SK-N-SH (cell line): ENCODE data around the gene FOXI1.

ENCODE experiments used
- CHD2 ChIP-seq: fragments of 150-350 bp; IDR thresholded peaks from 2 replicates; pipeline ENCODE4 v1.6.1; 2018; ENCODE audit warnings: low read length; ENCODE audit not compliant: partially characterized antibody
- EP300 ChIP-seq, 2 experiments: IDR thresholded peaks; 2 replicates each; pipeline versions ENCODE4 v1.4.0 to v1.6.1; 2012; ENCODE audit warnings: borderline replicate concordance in 1 of 2, low read depth in 1 of 2, low read length in 1 of 2
- FOXJ3 ChIP-seq: sonication (generic); formaldehyde crosslinking; IDR thresholded peaks from 2 replicates; pipeline ENCODE4 v1.5.1; 2020; ENCODE audit warnings: mild to moderate bottlenecking, missing genetic modification reagents
- NFIC ChIP-seq: IDR thresholded peaks from 2 replicates; pipeline ENCODE4 v1.4.0; 2012; ENCODE audit warnings: borderline replicate concordance
- NRF1 ChIP-seq: IDR thresholded peaks from 2 replicates; pipeline ENCODE4 v1.6.1; 2012; ENCODE audit warnings: low read depth, mild to moderate bottlenecking, low read length
- POLR2AphosphoS5 ChIP-seq: IDR thresholded peaks from 2 replicates; pipeline ENCODE4 v1.6.1; 2012; ENCODE audit warnings: low read depth, low read length
- SMC3 ChIP-seq: IDR thresholded peaks from 2 replicates; pipeline ENCODE4 v1.6.1; 2012; ENCODE audit warnings: low read depth, low read length, improper control_type of control experiment
- TF ChIP-seq, protein P1 (sequence below): IDR thresholded peaks from 2 replicates; pipeline ENCODE4 v1.4.0; 2012; ENCODE audit warnings: low read depth
- TF ChIP-seq, protein P2 (sequence below): fragments of 200-600 bp; sonication (generic); IDR thresholded peaks from 2 replicates; pipeline ENCODE4 v1.6.1; 2017; ENCODE audit warnings: antibody characterized with exemption, mild to moderate bottlenecking, moderate library complexity
- TF ChIP-seq, protein P3 (sequence below): fragments of 150-350 bp; IDR thresholded peaks from 2 replicates; pipeline ENCODE4 v1.6.1; 2016; ENCODE audit warnings: mild to moderate bottlenecking, low read depth, low read length
- TF ChIP-seq, protein P4 (sequence below): IDR thresholded peaks from 2 replicates; pipeline ENCODE4 v1.4.0; 2012; ENCODE audit warnings: low read depth, borderline replicate concordance
- TF ChIP-seq, protein P5 (sequence below): IDR thresholded peaks from 2 replicates; pipeline ENCODE4 v1.6.1; 2012; ENCODE audit warnings: mild to moderate bottlenecking, low read depth, low read length, moderate library complexity

DNA sequence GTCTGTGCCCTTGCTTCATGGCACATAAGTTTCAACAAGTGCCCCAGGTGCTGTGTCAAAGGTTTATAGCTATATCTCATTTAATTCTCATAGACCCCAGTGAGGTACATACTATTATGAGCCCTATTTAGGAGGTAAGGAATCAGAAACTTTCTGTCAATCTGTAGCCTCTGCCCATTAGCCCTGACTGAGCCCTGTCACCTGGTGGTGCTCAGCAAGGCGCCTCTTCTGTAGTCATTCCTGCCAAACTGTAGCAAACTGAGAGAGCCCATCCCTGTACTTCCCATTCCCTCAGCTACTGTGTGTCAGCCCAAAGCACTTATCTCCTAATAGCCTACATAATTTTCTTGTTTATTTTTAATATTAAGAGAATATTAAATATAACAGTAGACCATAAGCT lies 46.5 kb upstream of the FOXI1 start:
- TF ChIP-seq, protein P1, sequence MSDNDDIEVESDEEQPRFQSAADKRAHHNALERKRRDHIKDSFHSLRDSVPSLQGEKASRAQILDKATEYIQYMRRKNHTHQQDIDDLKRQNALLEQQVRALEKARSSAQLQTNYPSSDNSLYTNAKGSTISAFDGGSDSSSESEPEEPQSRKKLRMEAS = no peak
- TF ChIP-seq, protein P2, sequence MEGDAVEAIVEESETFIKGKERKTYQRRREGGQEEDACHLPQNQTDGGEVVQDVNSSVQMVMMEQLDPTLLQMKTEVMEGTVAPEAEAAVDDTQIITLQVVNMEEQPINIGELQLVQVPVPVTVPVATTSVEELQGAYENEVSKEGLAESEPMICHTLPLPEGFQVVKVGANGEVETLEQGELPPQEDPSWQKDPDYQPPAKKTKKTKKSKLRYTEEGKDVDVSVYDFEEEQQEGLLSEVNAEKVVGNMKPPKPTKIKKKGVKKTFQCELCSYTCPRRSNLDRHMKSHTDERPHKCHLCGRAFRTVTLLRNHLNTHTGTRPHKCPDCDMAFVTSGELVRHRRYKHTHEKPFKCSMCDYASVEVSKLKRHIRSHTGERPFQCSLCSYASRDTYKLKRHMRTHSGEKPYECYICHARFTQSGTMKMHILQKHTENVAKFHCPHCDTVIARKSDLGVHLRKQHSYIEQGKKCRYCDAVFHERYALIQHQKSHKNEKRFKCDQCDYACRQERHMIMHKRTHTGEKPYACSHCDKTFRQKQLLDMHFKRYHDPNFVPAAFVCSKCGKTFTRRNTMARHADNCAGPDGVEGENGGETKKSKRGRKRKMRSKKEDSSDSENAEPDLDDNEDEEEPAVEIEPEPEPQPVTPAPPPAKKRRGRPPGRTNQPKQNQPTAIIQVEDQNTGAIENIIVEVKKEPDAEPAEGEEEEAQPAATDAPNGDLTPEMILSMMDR = no peak
- TF ChIP-seq, protein P3, sequence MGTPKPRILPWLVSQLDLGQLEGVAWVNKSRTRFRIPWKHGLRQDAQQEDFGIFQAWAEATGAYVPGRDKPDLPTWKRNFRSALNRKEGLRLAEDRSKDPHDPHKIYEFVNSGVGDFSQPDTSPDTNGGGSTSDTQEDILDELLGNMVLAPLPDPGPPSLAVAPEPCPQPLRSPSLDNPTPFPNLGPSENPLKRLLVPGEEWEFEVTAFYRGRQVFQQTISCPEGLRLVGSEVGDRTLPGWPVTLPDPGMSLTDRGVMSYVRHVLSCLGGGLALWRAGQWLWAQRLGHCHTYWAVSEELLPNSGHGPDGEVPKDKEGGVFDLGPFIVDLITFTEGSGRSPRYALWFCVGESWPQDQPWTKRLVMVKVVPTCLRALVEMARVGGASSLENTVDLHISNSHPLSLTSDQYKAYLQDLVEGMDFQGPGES = no peak
- TF ChIP-seq SMC3 (no peak), NFIC (no peak), NRF1 (no peak), FOXJ3 (no peak), EP300 (IDR thresholded peaks at IDR 0.05; ENCODE audit: borderline replicate concordance in 1 of 2, low read depth in 1 of 2, low read length in 1 of 2) (no peak), POLR2AphosphoS5 (no peak), CHD2 (no peak)
- TF ChIP-seq, protein P4, sequence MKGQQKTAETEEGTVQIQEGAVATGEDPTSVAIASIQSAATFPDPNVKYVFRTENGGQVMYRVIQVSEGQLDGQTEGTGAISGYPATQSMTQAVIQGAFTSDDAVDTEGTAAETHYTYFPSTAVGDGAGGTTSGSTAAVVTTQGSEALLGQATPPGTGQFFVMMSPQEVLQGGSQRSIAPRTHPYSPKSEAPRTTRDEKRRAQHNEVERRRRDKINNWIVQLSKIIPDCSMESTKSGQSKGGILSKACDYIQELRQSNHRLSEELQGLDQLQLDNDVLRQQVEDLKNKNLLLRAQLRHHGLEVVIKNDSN = no peak
- TF ChIP-seq, protein P5, sequence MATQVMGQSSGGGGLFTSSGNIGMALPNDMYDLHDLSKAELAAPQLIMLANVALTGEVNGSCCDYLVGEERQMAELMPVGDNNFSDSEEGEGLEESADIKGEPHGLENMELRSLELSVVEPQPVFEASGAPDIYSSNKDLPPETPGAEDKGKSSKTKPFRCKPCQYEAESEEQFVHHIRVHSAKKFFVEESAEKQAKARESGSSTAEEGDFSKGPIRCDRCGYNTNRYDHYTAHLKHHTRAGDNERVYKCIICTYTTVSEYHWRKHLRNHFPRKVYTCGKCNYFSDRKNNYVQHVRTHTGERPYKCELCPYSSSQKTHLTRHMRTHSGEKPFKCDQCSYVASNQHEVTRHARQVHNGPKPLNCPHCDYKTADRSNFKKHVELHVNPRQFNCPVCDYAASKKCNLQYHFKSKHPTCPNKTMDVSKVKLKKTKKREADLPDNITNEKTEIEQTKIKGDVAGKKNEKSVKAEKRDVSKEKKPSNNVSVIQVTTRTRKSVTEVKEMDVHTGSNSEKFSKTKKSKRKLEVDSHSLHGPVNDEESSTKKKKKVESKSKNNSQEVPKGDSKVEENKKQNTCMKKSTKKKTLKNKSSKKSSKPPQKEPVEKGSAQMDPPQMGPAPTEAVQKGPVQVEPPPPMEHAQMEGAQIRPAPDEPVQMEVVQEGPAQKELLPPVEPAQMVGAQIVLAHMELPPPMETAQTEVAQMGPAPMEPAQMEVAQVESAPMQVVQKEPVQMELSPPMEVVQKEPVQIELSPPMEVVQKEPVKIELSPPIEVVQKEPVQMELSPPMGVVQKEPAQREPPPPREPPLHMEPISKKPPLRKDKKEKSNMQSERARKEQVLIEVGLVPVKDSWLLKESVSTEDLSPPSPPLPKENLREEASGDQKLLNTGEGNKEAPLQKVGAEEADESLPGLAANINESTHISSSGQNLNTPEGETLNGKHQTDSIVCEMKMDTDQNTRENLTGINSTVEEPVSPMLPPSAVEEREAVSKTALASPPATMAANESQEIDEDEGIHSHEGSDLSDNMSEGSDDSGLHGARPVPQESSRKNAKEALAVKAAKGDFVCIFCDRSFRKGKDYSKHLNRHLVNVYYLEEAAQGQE = no peak
